IPS-NIHi11 (cell line): ENCODE data around the gene ARMC6.
A peak's percentile ranks its signal among the peaks of the same experiment; 100 is the strongest.

ENCODE experiments used
- DNase-seq: peaks from one replicate; pipeline ENCODE4 v3.0.0; 2012; ENCODE audit warnings: mixed read lengths, low spot score

The ARMC6 gene

DNA sequence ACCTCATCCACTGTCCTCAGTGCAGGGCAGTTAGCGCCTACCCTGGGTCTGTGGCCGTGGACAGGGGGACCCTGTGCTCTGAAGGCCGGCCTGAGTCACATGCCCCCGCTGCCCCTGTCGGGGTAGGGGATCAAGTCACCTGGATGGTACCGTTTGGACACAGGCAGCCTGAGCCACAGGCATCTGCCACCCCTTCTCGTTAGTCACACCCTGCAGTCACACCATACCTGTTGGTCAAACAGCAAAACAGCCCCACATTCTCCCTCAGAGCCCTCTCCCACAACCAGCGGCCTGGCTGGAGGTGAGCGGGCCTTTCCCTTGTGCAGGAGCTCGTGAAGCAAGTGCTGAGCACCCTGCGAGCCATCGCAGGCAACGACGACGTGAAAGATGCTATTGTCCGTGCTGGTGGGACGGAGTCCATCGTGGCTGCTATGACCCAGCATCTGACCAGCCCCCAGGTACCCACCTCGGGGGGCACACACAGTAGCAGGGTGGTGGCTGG, 21.6 kb downstream of the ARMC6 start:
- no peak for DNase-seq

GRCh38 chr19:19055701-19056100, 22.3 kb downstream of the ARMC6 start:
- no peak for DNase-seq

DNA sequence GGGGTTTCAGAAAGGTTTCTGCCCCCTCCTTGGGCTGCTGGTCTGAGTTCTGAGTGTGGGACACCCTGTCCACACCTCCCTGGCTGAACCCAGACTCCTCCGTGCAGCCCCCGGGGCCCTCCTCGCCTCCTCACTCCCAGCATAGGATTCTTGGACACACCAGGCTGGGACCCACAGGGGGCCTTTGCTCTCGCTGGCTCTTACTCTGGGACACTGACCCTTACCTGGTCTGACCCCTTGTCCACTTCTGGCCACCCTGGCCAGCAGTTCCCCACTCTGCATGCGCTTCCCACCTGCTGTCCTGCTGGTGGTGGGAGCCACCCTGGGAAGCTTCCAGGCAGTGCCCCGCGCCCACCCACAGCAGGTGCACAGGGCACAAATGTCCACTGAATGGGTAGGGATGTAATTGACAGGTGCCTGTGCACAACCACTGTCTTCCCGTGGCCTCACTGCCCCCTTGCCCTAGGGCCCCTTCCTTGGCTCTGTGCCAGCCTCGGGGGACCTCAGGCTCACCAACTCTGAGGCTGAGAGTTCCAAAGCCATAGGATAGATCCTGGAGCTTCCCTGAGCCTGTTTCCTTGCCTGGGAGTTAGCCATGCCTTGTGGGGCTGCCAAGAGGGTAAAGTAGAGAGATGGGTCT, 23.4 kb downstream of the ARMC6 start:
- DNase-seq: no peak

DNA sequence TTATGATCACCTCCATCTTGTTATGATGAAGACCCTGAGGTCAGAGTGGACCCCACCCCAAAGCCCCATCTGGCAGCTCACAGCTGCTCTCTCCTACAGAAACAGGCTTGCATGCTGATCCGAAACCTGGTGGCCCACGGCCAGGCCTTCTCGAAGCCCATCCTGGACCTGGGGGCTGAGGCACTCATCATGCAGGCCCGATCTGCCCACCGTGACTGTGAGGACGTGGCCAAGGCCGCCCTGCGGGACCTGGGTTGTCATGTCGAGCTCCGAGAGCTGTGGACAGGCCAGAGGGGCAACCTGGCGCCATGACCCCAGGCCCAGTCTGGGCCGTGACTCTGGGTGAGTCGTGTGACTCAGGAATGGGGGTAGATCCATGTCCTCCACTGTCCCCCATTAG, 23.9 kb downstream of the ARMC6 start:
- DNase-seq: no peak

DNA sequence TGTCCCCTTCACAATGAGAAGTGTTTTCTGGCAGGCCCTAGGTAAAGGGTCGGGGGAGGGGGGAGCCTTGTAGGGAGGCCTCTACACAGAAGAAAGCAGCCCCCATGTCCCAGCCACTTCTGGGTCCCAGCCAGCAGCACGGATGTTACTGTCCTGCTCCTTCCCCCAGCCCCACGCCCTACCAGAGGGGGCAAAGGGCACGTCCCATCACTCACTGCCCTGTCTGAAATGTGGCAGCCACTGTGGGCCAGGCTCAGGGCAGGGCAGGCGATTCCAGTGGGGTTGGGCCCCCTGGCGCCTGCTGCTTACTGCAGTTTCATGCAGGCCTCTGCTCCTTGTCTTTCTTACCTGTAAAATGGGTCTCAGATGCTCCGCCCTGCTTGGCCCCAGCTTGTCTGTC, 24.3 kb downstream of the ARMC6 start:
- DNase-seq: no peak

- no peak for DNase-seq
These were observed 25.8 kb downstream of the ARMC6 start for GRCh38 chr19:19059018-19059836.

DNA sequence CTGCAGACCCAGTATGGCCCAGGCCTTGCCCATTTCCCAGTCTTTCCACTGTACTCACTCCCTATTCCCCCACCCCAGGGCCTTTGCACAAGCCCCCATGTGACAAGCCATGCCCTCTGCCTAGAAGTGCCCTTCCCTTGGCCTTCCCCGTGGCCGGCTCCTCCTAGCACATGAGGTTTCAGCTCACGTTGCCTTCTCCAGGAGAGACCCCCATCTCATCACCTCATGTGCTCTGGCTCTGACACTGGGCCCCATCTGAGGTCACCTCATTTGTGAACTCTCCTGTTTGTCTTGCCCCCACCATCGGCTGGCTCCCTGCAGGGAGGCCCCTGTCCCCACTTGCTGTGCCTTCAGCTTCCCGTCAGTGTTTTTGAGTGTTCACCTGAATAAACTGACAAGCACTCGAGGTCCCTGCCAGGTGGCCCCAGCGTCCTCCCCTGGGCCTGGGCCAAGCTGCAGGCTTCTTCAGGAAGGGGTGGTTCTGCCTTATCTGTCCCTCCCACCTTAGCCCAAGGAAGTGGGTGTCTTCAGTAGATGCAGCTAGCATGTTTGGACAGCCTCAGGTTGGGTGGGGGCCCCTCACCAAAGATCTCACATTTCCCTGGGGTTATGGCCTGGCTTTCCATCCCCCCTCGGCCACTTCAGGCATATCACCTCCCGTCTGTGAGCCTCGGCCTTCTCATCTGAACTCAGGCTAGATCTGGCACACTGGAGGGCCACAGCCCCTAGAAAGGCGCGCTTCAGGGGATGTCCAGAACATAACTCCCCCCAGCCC, 26.6 kb downstream of the ARMC6 start:
- DNase-seq: no peak

DNA sequence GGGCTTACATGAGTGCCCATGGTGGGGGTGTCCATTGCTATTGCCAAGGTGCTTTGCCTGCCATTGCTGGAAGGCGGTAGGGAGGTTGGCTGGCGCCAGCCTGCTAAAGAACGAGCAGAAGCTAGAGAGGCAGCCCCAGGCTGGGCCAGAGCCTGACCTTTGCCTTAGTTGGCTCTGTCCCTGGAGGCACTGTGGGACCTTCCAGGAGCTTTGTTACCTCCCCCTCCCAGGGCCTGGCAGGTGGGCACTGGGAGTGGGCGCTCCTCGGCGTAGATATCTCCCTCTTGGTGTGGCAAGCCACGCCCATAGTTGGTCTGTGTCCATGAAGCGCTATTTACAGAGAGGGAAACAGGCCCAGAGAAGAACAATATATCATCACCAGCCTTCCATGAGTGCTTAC, 28.1 kb downstream of the ARMC6 start:
- DNase-seq: no peak

GRCh38 chr19:19062454-19063182, 29.2 kb downstream of the ARMC6 start:
- DNase-seq: peak; percentile 6

DNA sequence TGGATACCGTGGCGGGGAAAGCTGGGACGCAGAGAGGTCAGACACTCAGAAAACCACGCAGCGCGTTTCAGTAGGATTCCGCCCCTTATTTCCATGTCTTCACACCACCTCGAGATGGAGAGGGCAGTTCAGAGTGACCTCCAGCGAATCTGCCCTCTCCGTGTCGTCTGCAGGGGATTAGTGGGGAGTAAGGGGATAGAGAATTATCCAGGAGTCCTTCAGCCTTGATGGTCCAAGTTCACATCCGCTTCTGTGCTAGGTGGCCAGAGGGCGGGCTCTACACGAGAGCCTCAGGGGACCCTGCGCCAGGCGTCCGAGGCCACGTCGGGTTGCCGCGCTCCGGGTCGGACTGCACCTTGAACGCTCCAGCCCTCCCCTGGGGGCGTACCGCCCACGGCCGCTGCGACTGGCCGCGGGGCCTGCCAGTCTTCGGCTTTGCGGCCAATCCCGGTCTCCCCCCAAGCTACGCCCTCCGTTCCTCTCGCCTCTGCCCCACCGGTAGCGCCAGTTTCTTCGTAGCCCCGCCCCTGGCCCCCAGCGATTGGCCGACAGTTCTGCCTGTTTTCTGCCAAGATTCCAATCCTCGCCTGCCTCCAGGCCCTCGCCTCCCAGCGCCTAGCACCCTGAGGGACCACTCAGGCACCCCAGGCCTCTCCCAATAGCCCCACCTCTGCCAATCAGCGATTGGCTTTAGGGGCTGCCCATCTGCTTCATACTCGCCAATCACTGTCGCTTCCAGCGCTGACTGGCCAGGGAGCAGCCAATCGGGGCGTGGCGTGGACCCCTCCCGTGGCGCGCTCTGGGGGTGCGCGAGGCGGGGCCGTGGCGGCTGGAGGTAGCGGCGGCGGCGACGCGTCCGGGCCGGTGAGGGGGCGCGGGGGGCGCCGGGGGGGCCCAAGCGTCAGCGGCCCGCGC, 30.0 kb downstream of the ARMC6 start, which contains the start of gene SLC25A42:
Gene SLC25A42 (plus strand): TSS at position 812 of the 915 bp plus-strand sequence. CDS start 32,131 bp downstream, outside the sequence.
- DNase-seq: peak; percentile 100

- no peak for DNase-seq
These were observed 30.8 kb downstream of the ARMC6 start for GRCh38 chr19:19064098-19064722.

- DNase-seq: no peak
These were observed 31.7 kb downstream of the ARMC6 start for GRCh38 chr19:19064811-19065745.

DNA sequence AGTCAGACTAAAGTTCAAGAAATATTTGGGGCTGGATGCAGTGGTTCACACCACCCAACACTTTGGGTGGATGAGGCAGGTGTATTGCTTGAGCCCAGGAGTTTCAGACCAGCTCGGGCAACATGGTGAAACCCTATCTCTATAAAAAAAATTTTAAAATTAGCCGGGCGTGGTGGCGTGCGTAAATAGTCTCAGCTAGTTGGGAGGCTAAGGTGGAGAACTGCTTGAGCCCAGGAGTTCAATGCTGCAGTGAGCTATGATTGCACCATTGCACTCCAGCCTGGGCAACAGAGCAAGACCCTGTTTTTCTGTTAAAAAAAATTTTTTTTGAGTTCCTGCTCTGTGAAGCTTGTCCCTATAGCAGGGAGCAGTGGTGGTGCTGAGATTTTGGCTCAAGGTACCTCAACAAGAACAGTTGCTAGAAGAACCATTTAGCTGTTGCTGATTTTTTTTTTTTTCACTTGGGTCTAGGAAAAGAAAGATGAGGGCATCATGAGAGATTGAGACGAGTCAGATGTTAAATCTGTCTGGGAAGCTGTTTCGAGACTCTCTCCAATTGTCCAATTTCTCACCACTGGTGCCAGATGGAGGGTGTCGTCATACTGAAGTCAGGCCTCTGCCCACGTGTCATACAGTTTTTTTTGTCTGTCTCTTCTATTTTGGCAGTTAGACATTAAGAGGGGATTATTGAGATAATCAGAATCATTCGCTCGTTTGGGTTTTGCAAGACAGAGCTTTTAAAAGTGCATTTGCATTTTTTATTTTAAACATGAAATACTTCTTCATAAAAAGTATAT, 34.1 kb downstream of the ARMC6 start:
- no peak for DNase-seq

DNA sequence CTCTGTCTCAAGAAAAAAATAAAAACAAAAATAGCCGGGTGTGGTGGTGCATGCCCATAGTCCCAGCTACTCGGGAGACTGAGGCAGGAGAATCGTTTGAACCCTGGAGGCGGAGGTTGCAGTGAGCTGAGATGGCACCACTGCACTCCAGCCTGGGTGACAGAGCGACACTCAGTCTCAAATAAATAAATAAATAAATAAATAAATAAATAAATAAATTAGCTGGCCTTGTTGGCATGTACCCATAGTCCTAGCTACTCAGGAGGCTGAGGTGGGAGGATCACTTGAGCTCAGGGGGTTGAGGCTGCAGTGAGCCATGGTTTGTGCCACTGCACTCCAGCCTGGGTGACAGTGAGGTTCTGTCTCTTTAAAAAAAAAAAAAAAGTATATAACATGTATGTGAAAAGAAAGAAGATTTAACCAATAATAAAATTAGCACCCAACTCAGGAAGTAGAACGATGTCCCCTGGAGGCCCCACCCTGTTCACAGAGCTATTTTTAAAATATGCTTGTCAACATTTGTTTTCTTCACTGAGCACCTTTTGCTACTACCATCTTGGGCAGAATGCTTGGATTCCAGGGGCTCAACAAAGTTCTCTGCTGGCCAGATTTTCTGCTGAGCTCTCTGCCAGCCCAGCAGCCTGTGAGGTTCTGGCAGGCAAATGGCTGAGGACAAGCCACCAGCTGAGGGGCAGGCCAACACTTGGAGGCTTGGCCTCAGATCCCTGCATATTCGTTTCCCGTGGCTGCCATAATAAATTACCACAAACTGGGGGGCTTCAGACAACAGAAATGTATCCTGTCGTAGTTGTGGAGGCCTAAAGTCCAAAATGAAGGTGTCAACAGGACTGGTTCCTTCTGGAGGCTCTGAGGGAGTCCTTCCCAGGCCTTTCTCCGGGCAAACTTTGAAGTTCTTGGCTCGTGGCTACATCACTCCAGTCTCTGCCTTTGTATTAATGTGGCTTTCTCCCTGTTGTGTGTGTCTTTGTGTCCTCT, 35.6 kb downstream of the ARMC6 start:
- no peak for DNase-seq

GRCh38 chr19:19071897-19072296, 38.5 kb downstream of the ARMC6 start:
- no peak for DNase-seq

DNA sequence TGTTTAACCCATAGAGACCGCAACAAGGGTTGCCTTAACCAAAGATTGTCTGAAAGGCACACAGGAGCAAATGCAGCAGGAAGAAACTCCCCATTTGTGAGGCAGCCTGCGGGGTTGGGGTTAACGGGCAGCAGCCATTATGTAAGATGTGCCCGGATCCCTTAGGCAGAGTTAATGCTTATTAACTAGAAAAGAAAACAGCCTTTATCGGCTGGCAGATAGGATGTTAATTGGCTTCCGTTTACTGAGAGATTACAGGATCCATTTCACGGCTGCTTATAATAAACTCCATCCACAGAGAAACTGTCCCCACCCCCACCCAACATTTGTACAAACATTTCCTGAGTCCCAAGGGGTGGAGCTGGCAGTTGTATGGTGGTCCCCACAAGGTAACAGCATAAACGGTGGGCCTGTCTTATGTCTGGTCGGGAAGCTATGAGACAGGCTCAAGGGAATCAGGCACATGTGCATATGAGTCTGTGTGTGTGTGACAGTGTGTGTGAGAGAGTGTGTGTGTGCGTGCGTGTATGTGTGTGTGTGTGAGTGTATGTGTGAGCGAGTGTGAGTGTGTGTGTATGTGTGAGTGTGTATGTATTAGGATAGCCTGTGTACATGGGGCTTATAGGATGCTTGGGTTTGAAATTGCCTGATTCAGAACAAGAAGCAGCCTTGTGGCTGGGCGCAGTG, 40.9 kb downstream of the ARMC6 start:
- DNase-seq: no peak
